WTC11 (cell line): ENCODE measurements around the gene RMND5B. TPM values are rescaled to one million over a fixed set of nuclear protein-coding genes. Genes with fewer than 3 reads are reported as not detected.

ENCODE experiments used
- ATAC-seq: fragments of 200-7000 bp; cut with Tn5 transposase; 2 replicates; pipeline ENCODE4 v1.10.0; 2021; ENCODE audit warnings: mild to moderate bottlenecking, moderate library complexity
- CTCF ChIA-PET: fragments of 300-600 bp; sonication (Branson Sonifier 250); formaldehyde crosslinking; loops from one replicate; lab custom pipeline; 2021; ENCODE audit warnings: antibody characterized with exemption; lab: Charles Lee
- POLR2A ChIA-PET: fragments of 350-600 bp; sonication (Branson Sonifier 250); formaldehyde crosslinking; loops from one replicate; lab custom pipeline; 2021; ENCODE audit warnings: antibody characterized with exemption; lab: Charles Lee
- DNase-seq: peaks from one replicate; pipeline ENCODE4 v3.0.0; 2021; ENCODE audit warnings: low spot score
- H3K27ac Mint-ChIP-seq: 2 replicates; pipeline ENCODE4 v1.8.0; 2021; ENCODE audit warnings: mixed read lengths
- H3K27me3 Mint-ChIP-seq: 2 replicates; pipeline ENCODE4 v1.8.0; 2021; ENCODE audit warnings: low read depth, mild to moderate bottlenecking, moderate library complexity, mixed read lengths
- H3K36me3 Mint-ChIP-seq: 2 replicates; pipeline ENCODE4 v1.8.0; 2021; ENCODE audit warnings: mixed read lengths
- H3K4me1 Mint-ChIP-seq: 2 replicates; pipeline ENCODE4 v1.8.0; 2022; ENCODE audit warnings: mixed read lengths
- H3K4me3 Mint-ChIP-seq: 2 replicates; pipeline ENCODE4 v1.8.0; 2021; ENCODE audit warnings: mild to moderate bottlenecking, moderate library complexity, mixed read lengths
- H3K9me3 Mint-ChIP-seq: 2 replicates; pipeline ENCODE4 v1.8.0; 2021; ENCODE audit warnings: mixed read lengths
- CREB1 ChIP-seq: sonication (generic); formaldehyde crosslinking; IDR thresholded peaks from 2 replicates; pipeline ENCODE4 v1.8.0; 2023; ENCODE audit warnings: mild to moderate bottlenecking, missing genetic modification reagents
- CREM ChIP-seq: sonication (generic); formaldehyde crosslinking; IDR thresholded peaks from 2 replicates; pipeline ENCODE4 v1.8.1; 2022; ENCODE audit warnings: mild to moderate bottlenecking, missing genetic modification reagents, moderate library complexity
- ELF4 ChIP-seq: sonication (generic); formaldehyde crosslinking; IDR thresholded peaks from 2 replicates; pipeline ENCODE4 v1.8.1; 2022; ENCODE audit warnings: low read depth, mild to moderate bottlenecking, moderate library complexity, missing genetic modification reagents
- GTF2I ChIP-seq: fragments of 250-450 bp; sonication (Bioruptor Pico); conservative IDR thresholded peaks from 2 replicates; pipeline ENCODE4 v1.4.0; 2021; ENCODE audit warnings: mild to moderate bottlenecking
- HMGA2 ChIP-seq: fragments of 250-450 bp; sonication (Bioruptor Pico); IDR thresholded peaks from 2 replicates; pipeline ENCODE4 v1.4.0; 2021; ENCODE audit warnings: mild to moderate bottlenecking, moderate library complexity
- IRF2 ChIP-seq: sonication (generic); formaldehyde crosslinking; IDR thresholded peaks from 2 replicates; pipeline ENCODE4 v1.8.0; 2022; ENCODE audit warnings: low read depth, missing genetic modification reagents, borderline replicate concordance
- SP1 ChIP-seq: sonication (generic); formaldehyde crosslinking; conservative IDR thresholded peaks from 2 replicates; pipeline ENCODE4 v1.8.1; 2022; ENCODE audit warnings: missing genetic modification reagents
- TEAD4 ChIP-seq: sonication (generic); formaldehyde crosslinking; IDR thresholded peaks from 2 replicates; pipeline ENCODE4 v1.8.0; 2022; ENCODE audit warnings: mild to moderate bottlenecking, missing genetic modification reagents
- TP53 ChIP-seq: sonication (generic); formaldehyde crosslinking; IDR thresholded peaks from 2 replicates; pipeline ENCODE4 v1.8.1; 2023; ENCODE audit warnings: mild to moderate bottlenecking, missing genetic modification reagents
- ZNF121 ChIP-seq: sonication (generic); formaldehyde crosslinking; IDR thresholded peaks from 2 replicates; pipeline ENCODE4 v1.8.0; 2023; ENCODE audit warnings: missing genetic modification reagents
- ZNF671 ChIP-seq: fragments of 250-450 bp; sonication (Bioruptor Pico); IDR thresholded peaks from 2 replicates; pipeline ENCODE4 v1.8.0; 2021; ENCODE audit warnings: mild to moderate bottlenecking
- total RNA-seq: library from RNA; stranded (reverse); gene quantifications from 3 replicates; pipeline ENCODE4 v1.2.3, GENCODE V29; 2021
- TF ChIP-seq, protein P1 (sequence below): fragments of 250-450 bp; sonication (Bioruptor Pico); IDR thresholded peaks from 2 replicates; pipeline ENCODE4 v1.9.0; 2021; ENCODE audit warnings: mild to moderate bottlenecking
- TF ChIP-seq, protein P2 (sequence below): sonication (generic); formaldehyde crosslinking; IDR thresholded peaks from 2 replicates; pipeline ENCODE4 v1.8.0; 2022; ENCODE audit warnings: missing genetic modification reagents
- TF ChIP-seq, protein P3 (sequence below): sonication (generic); formaldehyde crosslinking; IDR thresholded peaks from 2 replicates; pipeline ENCODE4 v1.8.1; 2022; ENCODE audit warnings: mild to moderate bottlenecking, missing genetic modification reagents, moderate library complexity, borderline replicate concordance
- TF ChIP-seq, protein P4 (sequence below): sonication (generic); formaldehyde crosslinking; IDR thresholded peaks from 2 replicates; pipeline ENCODE4 v1.8.0; 2023; ENCODE audit warnings: mild to moderate bottlenecking, missing genetic modification reagents
- TF ChIP-seq, protein P5 (sequence below): fragments of 200-600 bp; IDR thresholded peaks from 2 replicates; pipeline ENCODE4 v1.8.0; 2022; ENCODE audit warnings: antibody characterized with exemption

The RMND5B gene
- total RNA-seq, 1 experiment from 2014 or later, result 93.3 TPM

DNA sequence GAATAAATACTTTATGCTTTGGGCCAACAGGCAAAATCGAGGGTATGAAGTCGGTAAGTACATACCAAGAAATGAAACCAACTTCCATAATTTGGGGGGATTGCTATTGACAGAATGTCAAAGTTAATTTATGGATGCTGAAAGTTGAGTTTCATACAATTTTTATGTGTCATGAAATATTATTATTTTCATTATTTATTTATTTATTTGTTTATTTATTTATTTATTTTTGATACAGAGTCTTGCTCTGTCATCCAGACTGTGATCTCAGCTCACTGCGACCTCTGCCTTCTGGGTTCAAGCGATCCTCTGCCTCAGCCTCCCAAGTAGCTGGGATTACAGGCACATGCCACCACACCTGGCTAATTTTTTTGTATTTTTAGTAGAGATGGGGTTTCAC is 60.8 kb downstream of the RMND5B start:
- TF ChIP-seq SP1 (CRISPR knock-in tag) (no peak), HMGA2 (CRISPR knock-in tag) (peak; percentile 24; the same call in 1 of the 2 replicates)
- Mint-ChIP-seq H3K27me3 (peaks cover 5% of the 10 kb centered on the region), H3K27ac (no peak overlapping the region), H3K4me3 (no peak overlapping the region), H3K36me3 (peaks cover 15% of the 10 kb centered on the region), H3K9me3 (peaks cover 17% of the 10 kb centered on the region), H3K4me1 (peaks cover 16% of the 10 kb centered on the region)
- ChIA-PET CTCF (no interaction called here), POLR2A (no interaction called here)
- no peak for ATAC-seq
- no peak for DNase-seq

DNA sequence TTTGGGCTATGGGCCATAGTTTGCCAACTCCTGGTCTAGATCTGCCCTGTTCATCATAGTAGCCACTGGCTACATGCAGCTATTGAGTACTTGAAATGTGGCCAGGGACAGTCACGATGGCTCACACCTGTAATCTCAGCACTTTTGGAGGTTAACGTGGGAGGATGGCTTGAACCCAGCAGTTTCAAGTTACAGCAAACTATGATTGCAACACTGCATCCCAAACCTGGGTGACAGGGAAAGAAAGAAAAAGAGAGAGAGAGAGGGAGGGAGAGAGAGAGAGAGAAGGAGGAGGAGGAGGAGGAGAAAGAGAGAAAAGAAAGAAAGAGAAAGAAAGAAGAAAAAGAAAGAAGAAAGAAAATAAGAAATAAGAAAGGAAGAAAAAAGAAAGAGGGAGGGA is 61.4 kb downstream of the RMND5B start:
- H3K36me3 Mint-ChIP-seq, result peaks cover 15% of the 10 kb centered on the region
- peaks cover 16% of the 10 kb centered on the region for H3K4me1 Mint-ChIP-seq
- ATAC-seq (no peak), DNase-seq (no peak)
- no peak overlapping the region for H3K4me3 Mint-ChIP-seq
- TF ChIP-seq, protein P1, sequence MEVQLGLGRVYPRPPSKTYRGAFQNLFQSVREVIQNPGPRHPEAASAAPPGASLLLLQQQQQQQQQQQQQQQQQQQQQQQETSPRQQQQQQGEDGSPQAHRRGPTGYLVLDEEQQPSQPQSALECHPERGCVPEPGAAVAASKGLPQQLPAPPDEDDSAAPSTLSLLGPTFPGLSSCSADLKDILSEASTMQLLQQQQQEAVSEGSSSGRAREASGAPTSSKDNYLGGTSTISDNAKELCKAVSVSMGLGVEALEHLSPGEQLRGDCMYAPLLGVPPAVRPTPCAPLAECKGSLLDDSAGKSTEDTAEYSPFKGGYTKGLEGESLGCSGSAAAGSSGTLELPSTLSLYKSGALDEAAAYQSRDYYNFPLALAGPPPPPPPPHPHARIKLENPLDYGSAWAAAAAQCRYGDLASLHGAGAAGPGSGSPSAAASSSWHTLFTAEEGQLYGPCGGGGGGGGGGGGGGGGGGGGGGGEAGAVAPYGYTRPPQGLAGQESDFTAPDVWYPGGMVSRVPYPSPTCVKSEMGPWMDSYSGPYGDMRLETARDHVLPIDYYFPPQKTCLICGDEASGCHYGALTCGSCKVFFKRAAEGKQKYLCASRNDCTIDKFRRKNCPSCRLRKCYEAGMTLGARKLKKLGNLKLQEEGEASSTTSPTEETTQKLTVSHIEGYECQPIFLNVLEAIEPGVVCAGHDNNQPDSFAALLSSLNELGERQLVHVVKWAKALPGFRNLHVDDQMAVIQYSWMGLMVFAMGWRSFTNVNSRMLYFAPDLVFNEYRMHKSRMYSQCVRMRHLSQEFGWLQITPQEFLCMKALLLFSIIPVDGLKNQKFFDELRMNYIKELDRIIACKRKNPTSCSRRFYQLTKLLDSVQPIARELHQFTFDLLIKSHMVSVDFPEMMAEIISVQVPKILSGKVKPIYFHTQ (CRISPR knock-in tag), result no peak
- no peak for TF ChIP-seq TEAD4 (CRISPR knock-in tag)
- no peak for TF ChIP-seq CREB1 (CRISPR knock-in tag)
- TF ChIP-seq ZNF121, result no peak
- no peak for TF ChIP-seq ELF4
- TF ChIP-seq GTF2I (CRISPR knock-in tag), result no peak
- TF ChIP-seq IRF2 (CRISPR knock-in tag), result no peak
- TF ChIP-seq ZNF671 (CRISPR knock-in tag), result no peak
- TF ChIP-seq, protein P2, sequence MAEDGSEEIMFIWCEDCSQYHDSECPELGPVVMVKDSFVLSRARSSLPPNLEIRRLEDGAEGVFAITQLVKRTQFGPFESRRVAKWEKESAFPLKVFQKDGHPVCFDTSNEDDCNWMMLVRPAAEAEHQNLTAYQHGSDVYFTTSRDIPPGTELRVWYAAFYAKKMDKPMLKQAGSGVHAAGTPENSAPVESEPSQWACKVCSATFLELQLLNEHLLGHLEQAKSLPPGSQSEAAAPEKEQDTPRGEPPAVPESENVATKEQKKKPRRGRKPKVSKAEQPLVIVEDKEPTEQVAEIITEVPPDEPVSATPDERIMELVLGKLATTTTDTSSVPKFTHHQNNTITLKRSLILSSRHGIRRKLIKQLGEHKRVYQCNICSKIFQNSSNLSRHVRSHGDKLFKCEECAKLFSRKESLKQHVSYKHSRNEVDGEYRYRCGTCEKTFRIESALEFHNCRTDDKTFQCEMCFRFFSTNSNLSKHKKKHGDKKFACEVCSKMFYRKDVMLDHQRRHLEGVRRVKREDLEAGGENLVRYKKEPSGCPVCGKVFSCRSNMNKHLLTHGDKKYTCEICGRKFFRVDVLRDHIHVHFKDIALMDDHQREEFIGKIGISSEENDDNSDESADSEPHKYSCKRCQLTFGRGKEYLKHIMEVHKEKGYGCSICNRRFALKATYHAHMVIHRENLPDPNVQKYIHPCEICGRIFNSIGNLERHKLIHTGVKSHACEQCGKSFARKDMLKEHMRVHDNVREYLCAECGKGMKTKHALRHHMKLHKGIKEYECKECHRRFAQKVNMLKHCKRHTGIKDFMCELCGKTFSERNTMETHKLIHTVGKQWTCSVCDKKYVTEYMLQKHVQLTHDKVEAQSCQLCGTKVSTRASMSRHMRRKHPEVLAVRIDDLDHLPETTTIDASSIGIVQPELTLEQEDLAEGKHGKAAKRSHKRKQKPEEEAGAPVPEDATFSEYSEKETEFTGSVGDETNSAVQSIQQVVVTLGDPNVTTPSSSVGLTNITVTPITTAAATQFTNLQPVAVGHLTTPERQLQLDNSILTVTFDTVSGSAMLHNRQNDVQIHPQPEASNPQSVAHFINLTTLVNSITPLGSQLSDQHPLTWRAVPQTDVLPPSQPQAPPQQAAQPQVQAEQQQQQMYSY (CRISPR knock-in tag), result no peak
- TF ChIP-seq, protein P3, sequence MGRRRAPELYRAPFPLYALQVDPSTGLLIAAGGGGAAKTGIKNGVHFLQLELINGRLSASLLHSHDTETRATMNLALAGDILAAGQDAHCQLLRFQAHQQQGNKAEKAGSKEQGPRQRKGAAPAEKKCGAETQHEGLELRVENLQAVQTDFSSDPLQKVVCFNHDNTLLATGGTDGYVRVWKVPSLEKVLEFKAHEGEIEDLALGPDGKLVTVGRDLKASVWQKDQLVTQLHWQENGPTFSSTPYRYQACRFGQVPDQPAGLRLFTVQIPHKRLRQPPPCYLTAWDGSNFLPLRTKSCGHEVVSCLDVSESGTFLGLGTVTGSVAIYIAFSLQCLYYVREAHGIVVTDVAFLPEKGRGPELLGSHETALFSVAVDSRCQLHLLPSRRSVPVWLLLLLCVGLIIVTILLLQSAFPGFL (CRISPR knock-in tag), result no peak
- TF ChIP-seq CREM (CRISPR knock-in tag), result no peak
- TF ChIP-seq, protein P4, sequence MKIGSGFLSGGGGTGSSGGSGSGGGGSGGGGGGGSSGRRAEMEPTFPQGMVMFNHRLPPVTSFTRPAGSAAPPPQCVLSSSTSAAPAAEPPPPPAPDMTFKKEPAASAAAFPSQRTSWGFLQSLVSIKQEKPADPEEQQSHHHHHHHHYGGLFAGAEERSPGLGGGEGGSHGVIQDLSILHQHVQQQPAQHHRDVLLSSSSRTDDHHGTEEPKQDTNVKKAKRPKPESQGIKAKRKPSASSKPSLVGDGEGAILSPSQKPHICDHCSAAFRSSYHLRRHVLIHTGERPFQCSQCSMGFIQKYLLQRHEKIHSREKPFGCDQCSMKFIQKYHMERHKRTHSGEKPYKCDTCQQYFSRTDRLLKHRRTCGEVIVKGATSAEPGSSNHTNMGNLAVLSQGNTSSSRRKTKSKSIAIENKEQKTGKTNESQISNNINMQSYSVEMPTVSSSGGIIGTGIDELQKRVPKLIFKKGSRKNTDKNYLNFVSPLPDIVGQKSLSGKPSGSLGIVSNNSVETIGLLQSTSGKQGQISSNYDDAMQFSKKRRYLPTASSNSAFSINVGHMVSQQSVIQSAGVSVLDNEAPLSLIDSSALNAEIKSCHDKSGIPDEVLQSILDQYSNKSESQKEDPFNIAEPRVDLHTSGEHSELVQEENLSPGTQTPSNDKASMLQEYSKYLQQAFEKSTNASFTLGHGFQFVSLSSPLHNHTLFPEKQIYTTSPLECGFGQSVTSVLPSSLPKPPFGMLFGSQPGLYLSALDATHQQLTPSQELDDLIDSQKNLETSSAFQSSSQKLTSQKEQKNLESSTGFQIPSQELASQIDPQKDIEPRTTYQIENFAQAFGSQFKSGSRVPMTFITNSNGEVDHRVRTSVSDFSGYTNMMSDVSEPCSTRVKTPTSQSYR (CRISPR knock-in tag), result no peak
- TF ChIP-seq, protein P5, sequence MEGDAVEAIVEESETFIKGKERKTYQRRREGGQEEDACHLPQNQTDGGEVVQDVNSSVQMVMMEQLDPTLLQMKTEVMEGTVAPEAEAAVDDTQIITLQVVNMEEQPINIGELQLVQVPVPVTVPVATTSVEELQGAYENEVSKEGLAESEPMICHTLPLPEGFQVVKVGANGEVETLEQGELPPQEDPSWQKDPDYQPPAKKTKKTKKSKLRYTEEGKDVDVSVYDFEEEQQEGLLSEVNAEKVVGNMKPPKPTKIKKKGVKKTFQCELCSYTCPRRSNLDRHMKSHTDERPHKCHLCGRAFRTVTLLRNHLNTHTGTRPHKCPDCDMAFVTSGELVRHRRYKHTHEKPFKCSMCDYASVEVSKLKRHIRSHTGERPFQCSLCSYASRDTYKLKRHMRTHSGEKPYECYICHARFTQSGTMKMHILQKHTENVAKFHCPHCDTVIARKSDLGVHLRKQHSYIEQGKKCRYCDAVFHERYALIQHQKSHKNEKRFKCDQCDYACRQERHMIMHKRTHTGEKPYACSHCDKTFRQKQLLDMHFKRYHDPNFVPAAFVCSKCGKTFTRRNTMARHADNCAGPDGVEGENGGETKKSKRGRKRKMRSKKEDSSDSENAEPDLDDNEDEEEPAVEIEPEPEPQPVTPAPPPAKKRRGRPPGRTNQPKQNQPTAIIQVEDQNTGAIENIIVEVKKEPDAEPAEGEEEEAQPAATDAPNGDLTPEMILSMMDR, result no peak
- TF ChIP-seq SP1 (CRISPR knock-in tag), result no peak
- no peak for TF ChIP-seq TP53 (CRISPR knock-in tag)
- H3K27me3 Mint-ChIP-seq, result peaks cover 5% of the 10 kb centered on the region
- ChIA-PET POLR2A (interaction anchor here (0.9 kb wide), 1 partner anchor 15 kb away, joined by 3 read pairs; no protein-coding TSS in a partner anchor), CTCF (no interaction called here)
- H3K9me3 Mint-ChIP-seq, result peaks cover 17% of the 10 kb centered on the region
- no peak overlapping the region for H3K27ac Mint-ChIP-seq
